Aorta (tissue), 5 donors: ENCODE data around the gene MYO1C. TPM values are rescaled to one million over a fixed set of nuclear protein-coding genes. Genes with fewer than 3 reads are reported as not detected.
A peak's percentile ranks its signal among the peaks of the same experiment; 100 is the strongest.
"Not testable (repeated sequence)": the region's sequence is repeated elsewhere in the genome, so short reads cannot be mapped to it uniquely, and the experiment has no call there.

Experiments used
- ATAC-seq: fragments of 200-7000 bp; cut with Tn5 transposase; one replicate; pipeline ENCODE4 v1.9.1; 2022; ENCODE audit warnings: moderate library complexity; ENCODE audit not compliant: low FRiP score
- DNase-seq, 2 donors: peaks; one replicate each; pipeline ENCODE4 v3.0.0-alpha.2; 2020
- H3K27ac ChIP-seq, 2 donors: one replicate each; pipeline ENCODE4 v1.5.1; 2013; ENCODE audit warnings: low read length in 2 of 2, mild to moderate bottlenecking in 2 of 2, moderate library complexity in 2 of 2, control low read depth in 1 of 2, inconsistent platforms in 1 of 2, low read depth in 1 of 2
- H3K27me3 ChIP-seq, 2 donors: one replicate each; pipeline ENCODE4 v1.6.1; 2013; ENCODE audit warnings: control low read depth in 1 of 2, low read length in 1 of 2, mild to moderate bottlenecking in 1 of 2, moderate library complexity in 1 of 2; ENCODE audit not compliant: insufficient read depth in 2 of 2, control insufficient read depth in 1 of 2
- H3K36me3 ChIP-seq, 2 donors: one replicate each; pipeline ENCODE4 v1.6.1; 2013; ENCODE audit warnings: control low read depth in 1 of 2, low read length in 1 of 2, mild to moderate bottlenecking in 1 of 2; ENCODE audit not compliant: insufficient read depth in 2 of 2, control insufficient read depth in 1 of 2
- H3K4me1 ChIP-seq, 2 donors: one replicate each; pipeline ENCODE4 v1.6.1; 2013; ENCODE audit warnings: low read length in 2 of 2, control low read depth in 1 of 2, mild to moderate bottlenecking in 1 of 2, moderate library complexity in 1 of 2; ENCODE audit not compliant: insufficient read depth in 2 of 2, control insufficient read depth in 1 of 2
- H3K4me3 ChIP-seq, 2 donors: one replicate each; pipeline ENCODE4 v1.5.1; 2013; ENCODE audit warnings: low read length in 2 of 2, control low read depth in 1 of 2, mild to moderate bottlenecking in 1 of 2
- H3K9me3 ChIP-seq: one replicate; pipeline ENCODE4 v1.6.1; 2013; ENCODE audit warnings: mild to moderate bottlenecking, low read length; ENCODE audit not compliant: control insufficient read depth
- WGBS, 2 donors: extraction: QIAGEN DNeasy Blood & Tissue Kit; methylation state at CpG; one replicate each; pipeline ENCODE4 v1.1.7; 2013; 5-methylcytosine and 5-hydroxymethylcytosine counted together
- intact Hi-C, 2 donors: fragments of 100-400 bp; cut with DNase I; formaldehyde crosslinking; loops; one replicate each; pipeline versions ENCODE4 v1.14.2 to v1.15.0; 2022
- long read RNA-seq, 2 donors: library from polyadenylated mRNA; unstranded; transcript quantifications; one replicate each; pipeline ENCODE4 v2.0.0, GENCODE V29; 2020 to 2021
- polyA plus RNA-seq, 2 donors: library from polyadenylated mRNA; stranded (reverse); fragments of 200-250 nt; gene quantifications; one replicate each; pipeline ENCODE4 v1.2.3, GENCODE V29; 2013
- total RNA-seq, 2 donors: library from RNA; stranded (reverse); fragmentation: NEBNext Ultra II Directional; extraction: Animal tissue kit (Norgen Biotek cat#: 25700); gene quantifications; one replicate each; pipeline ENCODE4 v1.2.1, GENCODE V29; 2021
- donor health status: healthy with polysubstance abuse.
- donor health status: Bipolar disorder and iron deficiency.
- donor health status: DM: no; HTN: no; CAD: no.
- donor health status: DM: no; HTN: no; CAD: no.
- donor health status: DM: yes; HTN: yes; CAD: no.

The MYO1C gene
- total RNA-seq = 100 to 1,000 TPM; 273 to 354 TPM
- 100 to 1,000 TPM in 1 of 2 donors, 10 to 100 TPM in 1; 62.6 to 130 TPM for polyA plus RNA-seq
- long read RNA-seq, donor 1, full-length matches to known transcripts = 118 of 443 reads
- long read RNA-seq, donor 1, partial matches to known transcripts = 240 of 443 reads
- long read RNA-seq, donor 1, other reads (novel, unspliced or antisense) = 85 of 443 reads
- long read RNA-seq, donor 2, full-length matches to known transcripts = 63 of 172 reads
- long read RNA-seq, donor 2, partial matches to known transcripts = 61 of 172 reads
- long read RNA-seq, donor 2, other reads (novel, unspliced or antisense) = 48 of 172 reads

DNA sequence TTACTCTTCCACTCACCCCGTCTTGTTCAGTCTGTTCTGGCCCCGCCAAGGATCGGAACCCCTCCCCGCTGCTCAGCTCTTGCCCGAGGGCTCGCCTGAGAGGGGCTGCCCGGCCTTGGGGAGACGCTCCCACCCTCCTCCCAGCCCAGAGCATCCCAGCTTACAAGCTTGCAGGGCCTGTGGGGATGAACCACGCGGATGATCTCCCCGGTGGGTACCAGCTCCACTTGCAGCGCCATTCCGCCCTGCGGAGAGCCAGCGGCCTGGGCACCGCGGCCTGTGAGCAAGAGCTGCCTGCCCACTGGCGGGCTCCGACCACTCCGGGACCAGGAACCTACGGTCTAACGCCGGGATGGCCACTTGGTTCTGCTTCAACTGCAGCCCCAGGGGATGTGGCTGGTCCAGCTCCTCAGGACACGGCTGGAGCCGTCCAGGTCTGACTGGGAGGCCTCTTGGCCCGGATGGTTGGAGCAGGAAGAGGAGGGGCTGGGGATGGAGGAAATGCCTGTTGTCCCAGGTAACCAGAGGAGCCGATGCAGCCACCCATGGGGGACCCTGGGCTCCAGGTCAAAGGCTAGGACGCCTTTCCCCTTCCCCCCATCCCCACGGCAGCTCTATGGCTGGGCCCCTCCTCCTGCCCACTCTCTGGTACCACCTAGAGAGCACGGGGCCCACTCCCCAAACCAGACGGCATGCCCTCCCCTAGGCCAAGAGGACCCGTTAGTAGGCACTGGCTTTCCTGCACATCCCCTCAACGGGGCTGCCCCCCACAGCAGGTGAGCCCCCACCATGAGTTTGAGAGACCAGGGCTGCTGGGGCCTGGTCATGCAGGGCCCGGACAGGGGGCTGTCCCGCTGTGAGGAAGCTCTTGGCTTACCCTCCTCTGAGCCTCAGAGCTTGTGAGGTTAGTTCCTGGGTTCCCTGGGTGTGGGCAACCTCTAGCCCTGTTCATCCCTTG lies at the start of gene MYO1C:
Gene MYO1C (minus strand): TSS at position 438 of the 958 bp plus-strand sequence. CDS start 199 bp downstream, at position 239.
- ATAC-seq = no peak
- H3K9me3 ChIP-seq = no peaks in the 10 kb centered on the region
- peaks cover 0 to 3% of the 10 kb centered on the region in 2 donors for H3K4me1 ChIP-seq
- no peaks in the 10 kb centered on the region for H3K36me3 ChIP-seq
- no peaks in the 10 kb centered on the region for H3K27me3 ChIP-seq
- peak within 1 kb of the TSS; percentile 47 to 79 for H3K27ac ChIP-seq
- peak within 1 kb of the TSS; percentile 59 to 80 for H3K4me3 ChIP-seq
- DNase-seq = peak in 1 of 2 donors; percentile 82
- intact Hi-C loops = loop anchor here in 1 of 2 donors (2.0 to 5.0 kb wide), 2 partner anchors 20 to 125 kb away; no protein-coding TSS in a partner anchor
- WGBS, 2 donors = 60 to 61% methylated on average over 35 of the region's 35 CpGs

DNA sequence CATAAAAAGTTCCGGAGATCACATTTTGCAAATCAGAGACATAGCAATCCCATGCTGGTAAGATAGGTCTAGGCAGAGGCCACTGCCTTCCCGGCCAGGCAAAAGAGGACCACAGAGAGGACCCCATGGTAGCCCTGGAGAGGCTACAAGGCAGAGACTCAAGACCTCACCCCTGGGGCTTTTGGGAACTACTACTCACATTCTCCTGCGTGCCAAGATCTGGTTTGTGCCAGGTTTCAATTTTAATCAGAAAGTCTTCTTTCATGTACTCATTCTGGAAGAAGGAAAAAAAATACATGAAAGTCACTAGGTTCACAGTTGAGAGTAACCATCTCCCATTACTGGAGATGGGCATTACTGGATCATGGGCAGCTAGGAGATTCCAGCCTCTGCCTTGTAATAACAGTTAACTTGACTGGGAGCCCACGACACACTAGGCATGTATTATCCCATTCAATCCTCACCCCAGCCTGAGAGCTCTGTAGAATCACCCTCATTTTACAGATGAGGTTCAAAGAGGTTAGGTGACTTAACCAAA lies 49.0 kb upstream of the MYO1C start:
- peaks cover 0 to 7% of the 10 kb centered on the region in 2 donors for H3K36me3 ChIP-seq
- intact Hi-C loops = no loop called here
- WGBS, 2 donors = 91 to 95% methylated on average over 4 of the region's 4 CpGs

DNA sequence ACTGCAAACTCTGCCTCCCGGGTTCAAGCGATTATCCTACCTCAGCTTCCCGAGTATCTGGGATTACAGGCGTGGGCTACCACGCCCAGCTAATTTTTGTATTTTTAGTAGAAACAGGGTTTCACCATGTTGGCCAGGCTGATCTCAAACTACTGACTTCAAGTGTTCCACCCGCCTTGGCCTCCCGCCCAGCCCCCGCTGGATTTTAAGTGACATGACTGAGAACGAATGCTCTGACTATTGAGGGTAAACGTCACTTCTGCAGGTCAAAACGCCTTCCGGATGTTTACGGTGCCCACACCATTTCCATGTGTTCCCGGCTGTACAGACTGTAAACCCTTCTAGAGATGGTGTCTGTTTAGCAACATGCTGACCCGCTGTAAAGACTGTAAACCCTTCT lies 47.3 kb upstream of the MYO1C start:
- Histone ChIP-seq H3K27ac (no peak overlapping the region), H3K27me3 (no peaks in the 10 kb centered on the region), H3K4me1 (no peaks in the 10 kb centered on the region), H3K36me3 (peaks cover 0 to 7% of the 10 kb centered on the region in 2 donors), H3K9me3 (no peaks in the 10 kb centered on the region), H3K4me3 (no peak overlapping the region)
- ATAC-seq = no peak
- intact Hi-C loops = no loop called here
- DNase-seq = no peak
- WGBS, 2 donors = 88 to 89% methylated on average over 15 of the region's 15 CpGs

More for the DNA sequence above, 49.0 kb upstream of the MYO1C start:
- no peak for DNase-seq
- peaks cover 0 to 1% of the 10 kb centered on the region in 2 donors for H3K4me1 ChIP-seq
- no peaks in the 10 kb centered on the region for H3K9me3 ChIP-seq
- H3K27me3 ChIP-seq = no peaks in the 10 kb centered on the region
- no peak for ATAC-seq
- no peak overlapping the region for H3K27ac ChIP-seq
- no peak overlapping the region for H3K4me3 ChIP-seq

- Histone ChIP-seq H3K4me3 (no peak overlapping the region), H3K27ac (no peak overlapping the region), H3K9me3 (no peaks in the 10 kb centered on the region), H3K27me3 (no peaks in the 10 kb centered on the region), H3K4me1 (no peaks in the 10 kb centered on the region), H3K36me3 (peaks cover 0 to 1% of the 10 kb centered on the region in 2 donors)
- 90 to 95% methylated on average over 4 of the region's 4 CpGs for whole genome bisulfite sequencing, 2 donors
- intact Hi-C loops = no loop called here
- no peak for DNase-seq
- no peak for ATAC-seq
Measured at GRCh38 chr17:1535737-1536136, 43.3 kb upstream of the MYO1C start.

- DNase-seq (no peak), ATAC-seq (no peak)
- intact Hi-C loops = no loop called here
- Histone ChIP-seq H3K9me3 (no peaks in the 10 kb centered on the region), H3K27ac (no peak overlapping the region), H3K36me3 (no peaks in the 10 kb centered on the region), H3K4me1 (no peaks in the 10 kb centered on the region), H3K27me3 (no peaks in the 10 kb centered on the region), H3K4me3 (no peak overlapping the region)
- WGBS, 2 donors = 89 to 91% methylated on average over 24 of the region's 24 CpGs
Measured at GRCh38 chr17:1533661-1534325, 41.3 kb upstream of the MYO1C start.

- Histone ChIP-seq H3K27ac (no peak overlapping the region), H3K27me3 (no peaks in the 10 kb centered on the region), H3K4me3 (no peak overlapping the region), H3K4me1 (no peaks in the 10 kb centered on the region), H3K36me3 (no peaks in the 10 kb centered on the region), H3K9me3 (no peaks in the 10 kb centered on the region)
- DNase-seq (no peak), ATAC-seq (no peak)
- intact Hi-C loops = no loop called here
- WGBS, 2 donors = 77 to 78% methylated on average over 10 of the region's 10 CpGs
Measured at GRCh38 chr17:1532836-1533602, 40.5 kb upstream of the MYO1C start.

GRCh38 chr17:1529863-1530262 lies 37.4 kb upstream of the MYO1C start:
- no peak overlapping the region for H3K27ac ChIP-seq
- no peak for ATAC-seq
- no peaks in the 10 kb centered on the region for H3K9me3 ChIP-seq
- no peak overlapping the region for H3K4me3 ChIP-seq
- WGBS, 2 donors = 24 to 27% methylated on average over 2 of the region's 2 CpGs
- intact Hi-C loops = no loop called here
- H3K4me1 ChIP-seq = no peaks in the 10 kb centered on the region
- no peaks in the 10 kb centered on the region for H3K27me3 ChIP-seq
- peaks cover 3 to 5% of the 10 kb centered on the region in 2 donors for H3K36me3 ChIP-seq
- DNase-seq = no peak

GRCh38 chr17:1526876-1527275 lies 34.4 kb upstream of the MYO1C start:
- H3K9me3 ChIP-seq, H3K27ac ChIP-seq, ATAC-seq, DNase-seq, H3K4me3 ChIP-seq, H3K4me1 ChIP-seq, intact Hi-C loops, H3K36me3 ChIP-seq, H3K27me3 ChIP-seq: not testable (repeated sequence)
- 78 to 89% methylated on average over 4 of the region's 4 CpGs for WGBS, 2 donors
